Sigmoid colon (tissue), 7 donors: ENCODE measurements around the gene SLC25A24. TPM values are rescaled to one million over a fixed set of nuclear protein-coding genes. Genes with fewer than 3 reads are reported as not detected.
"Not testable (repeated sequence)": the region's sequence is repeated elsewhere in the genome, so short reads cannot be mapped to it uniquely, and the experiment has no call there.

Experiments used
- DNase-seq: peaks from one replicate; pipeline ENCODE4 v3.0.0-alpha.2; 2019
- H3K27ac ChIP-seq, 4 donors: fragments of 200-600 bp; sonication (generic); one replicate each; pipeline ENCODE4 v1.5.1; 2016 to 2019; ENCODE audit warnings: mild to moderate bottlenecking in 1 of 4
- H3K27me3 ChIP-seq, 3 donors: fragments of 200-600 bp; sonication (generic); one replicate each; pipeline ENCODE4 v1.5.1; 2019; ENCODE audit warnings: mild to moderate bottlenecking in 1 of 3
- H3K36me3 ChIP-seq, 4 donors: fragments of 200-600 bp; sonication (generic); one replicate each; pipeline ENCODE4 v1.5.1; 2016 to 2019
- H3K4me1 ChIP-seq, 4 donors: fragments of 200-600 bp; sonication (generic); one replicate each; pipeline ENCODE4 v1.5.1; 2017 to 2019
- H3K4me3 ChIP-seq, 4 donors: fragments of 200-600 bp; sonication (generic); one replicate each; pipeline ENCODE4 v1.5.1; 2017 to 2019; ENCODE audit warnings: mild to moderate bottlenecking in 2 of 4, moderate library complexity in 1 of 4
- H3K9me3 ChIP-seq, 4 donors: fragments of 200-600 bp in 3 of 4; sonication (generic) in 3 of 4; one replicate each; pipeline versions ENCODE4 v1.5.1 to v1.6.1; 2013 to 2019
- EP300 ChIP-seq, 4 donors: sonication (generic); formaldehyde crosslinking; IDR thresholded peaks; one replicate each; pipeline ENCODE4 v1.6.1; 2017; ENCODE audit warnings: antibody characterized with exemption in 4 of 4
- POLR2A ChIP-seq, 2 donors: fragments of 450-650 bp; IDR thresholded peaks; one replicate each; pipeline ENCODE4 v1.6.1; 2016; ENCODE audit warnings: antibody characterized with exemption in 2 of 2, mild to moderate bottlenecking in 2 of 2, moderate library complexity in 2 of 2
- POLR2AphosphoS5 ChIP-seq, 4 donors: sonication (generic); formaldehyde crosslinking; IDR thresholded peaks; one replicate each; pipeline ENCODE4 v1.6.1; 2017; ENCODE audit warnings: antibody characterized with exemption in 4 of 4
- WGBS, 2 donors: extraction: QIAGEN DNeasy Blood & Tissue Kit; methylation state at CpG; one replicate each; pipeline ENCODE4 v1.1.7; 2013; 5-methylcytosine and 5-hydroxymethylcytosine counted together
- intact Hi-C: fragments of 100-400 bp; cut with DNase I; formaldehyde crosslinking; loops from one replicate; pipeline ENCODE4 v1.15.1; 2023
- polyA plus RNA-seq, 3 donors: library from polyadenylated mRNA; stranded (reverse); fragments of 200-250 nt; gene quantifications; one replicate each; pipeline ENCODE4 v1.2.3, GENCODE V29; 2013
- total RNA-seq, 4 donors: library from RNA; depleted of rRNA; stranded (reverse); fragments of >200 nt; gene quantifications; one replicate each; pipeline ENCODE4 v1.1.0, GENCODE V29; 2016
- TF ChIP-seq, protein P1 (sequence below), 4 experiments: fragments of 450-650 bp in 3 of 4; fragments of 200-600 bp in 1 of 4; IDR thresholded peaks; one replicate each; pipeline ENCODE4 v1.5.1; 2016 to 2019; ENCODE audit warnings: antibody characterized with exemption in 4 of 4, mild to moderate bottlenecking in 3 of 4, moderate library complexity in 2 of 4
- donor health status: healthy with polysubstance abuse.
- donor health status: Bipolar disorder and iron deficiency.
- donor health status: healthy.

The SLC25A24 gene
- total and polyA plus RNA-seq, 7 donors: 20.2 to 47.6 (median 28.5) TPM

DNA sequence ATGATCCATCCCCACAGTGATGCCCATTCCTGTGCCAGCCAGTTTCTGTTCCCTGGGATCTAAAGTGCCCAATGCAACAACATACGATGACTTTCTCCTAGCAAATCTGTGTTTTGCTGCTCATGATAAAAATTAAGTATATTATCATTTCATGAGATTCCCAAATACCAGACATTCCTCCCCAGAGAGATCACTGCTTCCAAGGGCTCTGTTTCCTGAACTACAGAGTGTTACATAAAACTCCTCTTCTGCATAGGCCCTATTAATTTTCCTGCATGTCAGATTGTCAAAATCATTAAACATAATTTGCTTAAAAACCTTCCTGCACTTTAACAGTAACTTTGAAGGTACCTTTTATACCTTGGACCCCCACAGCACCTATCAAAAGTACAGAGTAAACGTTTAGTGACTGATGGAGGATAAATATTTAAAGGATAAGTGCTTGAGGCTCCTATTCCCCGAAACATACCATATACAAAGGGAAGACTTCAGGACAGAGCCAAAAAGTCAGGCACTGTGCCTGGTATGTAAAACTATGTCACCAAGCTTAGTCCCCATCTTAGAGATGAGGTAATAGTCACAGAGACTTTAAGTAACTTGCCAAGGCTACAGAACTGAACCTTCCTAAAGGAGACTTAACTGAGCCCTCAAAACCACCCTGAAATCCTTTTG lies 50.2 kb downstream of the SLC25A24 start:
- intact Hi-C loops: no loop called here
- Histone ChIP-seq H3K4me3 (no peak overlapping the region), H3K27me3 (no peaks in the 10 kb centered on the region), H3K27ac (no peak overlapping the region), H3K4me1 (peaks cover 0 to 5% (median 5%) of the 10 kb centered on the region in 4 donors), H3K36me3 (peaks cover 6 to 78% (median 28%) of the 10 kb centered on the region in 4 donors), H3K9me3 (peaks cover 0 to 2% (median 0%) of the 10 kb centered on the region in 4 donors)
- no peak for DNase-seq
- TF ChIP-seq POLR2AphosphoS5 (IDR thresholded peaks at IDR 0.05): no peak
- TF ChIP-seq, protein P1, sequence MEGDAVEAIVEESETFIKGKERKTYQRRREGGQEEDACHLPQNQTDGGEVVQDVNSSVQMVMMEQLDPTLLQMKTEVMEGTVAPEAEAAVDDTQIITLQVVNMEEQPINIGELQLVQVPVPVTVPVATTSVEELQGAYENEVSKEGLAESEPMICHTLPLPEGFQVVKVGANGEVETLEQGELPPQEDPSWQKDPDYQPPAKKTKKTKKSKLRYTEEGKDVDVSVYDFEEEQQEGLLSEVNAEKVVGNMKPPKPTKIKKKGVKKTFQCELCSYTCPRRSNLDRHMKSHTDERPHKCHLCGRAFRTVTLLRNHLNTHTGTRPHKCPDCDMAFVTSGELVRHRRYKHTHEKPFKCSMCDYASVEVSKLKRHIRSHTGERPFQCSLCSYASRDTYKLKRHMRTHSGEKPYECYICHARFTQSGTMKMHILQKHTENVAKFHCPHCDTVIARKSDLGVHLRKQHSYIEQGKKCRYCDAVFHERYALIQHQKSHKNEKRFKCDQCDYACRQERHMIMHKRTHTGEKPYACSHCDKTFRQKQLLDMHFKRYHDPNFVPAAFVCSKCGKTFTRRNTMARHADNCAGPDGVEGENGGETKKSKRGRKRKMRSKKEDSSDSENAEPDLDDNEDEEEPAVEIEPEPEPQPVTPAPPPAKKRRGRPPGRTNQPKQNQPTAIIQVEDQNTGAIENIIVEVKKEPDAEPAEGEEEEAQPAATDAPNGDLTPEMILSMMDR (IDR thresholded peaks at IDR 0.05): no peak
- no peak for TF ChIP-seq EP300 (IDR thresholded peaks at IDR 0.05)
- TF ChIP-seq POLR2A (IDR thresholded peaks at IDR 0.05): no peak
- WGBS, 2 donors: 78% methylated on average over 3 of the region's 3 CpGs

DNA sequence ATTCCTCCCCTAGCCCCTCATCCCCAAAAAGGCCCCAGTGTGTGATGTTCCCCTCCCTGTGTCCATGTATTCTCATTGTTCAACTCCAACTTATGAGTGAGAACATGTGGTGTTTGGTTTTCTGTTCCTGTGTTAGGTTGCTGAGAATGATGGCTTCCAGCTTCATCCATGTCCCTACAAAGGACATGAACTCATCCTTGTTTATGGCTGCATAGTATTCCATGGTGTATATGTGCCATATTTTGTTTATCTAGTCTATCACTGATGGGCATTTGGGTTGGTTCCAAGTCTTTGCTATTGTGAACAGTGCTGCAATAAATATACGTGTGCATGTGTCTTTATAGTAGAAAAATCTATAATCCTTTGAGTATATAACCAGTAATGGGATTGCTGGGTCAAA lies 55.6 kb downstream of the SLC25A24 start:
- H3K4me1 ChIP-seq, H3K27me3 ChIP-seq, H3K27ac ChIP-seq, H3K9me3 ChIP-seq, DNase-seq, intact Hi-C loops, H3K4me3 ChIP-seq: not testable (repeated sequence)
- H3K36me3 ChIP-seq: peaks cover 6 to 78% (median 24%) of the 10 kb centered on the region in 4 donors
- WGBS, 2 donors: 89 to 96% methylated on average over 1 of the region's 1 CpG

DNA sequence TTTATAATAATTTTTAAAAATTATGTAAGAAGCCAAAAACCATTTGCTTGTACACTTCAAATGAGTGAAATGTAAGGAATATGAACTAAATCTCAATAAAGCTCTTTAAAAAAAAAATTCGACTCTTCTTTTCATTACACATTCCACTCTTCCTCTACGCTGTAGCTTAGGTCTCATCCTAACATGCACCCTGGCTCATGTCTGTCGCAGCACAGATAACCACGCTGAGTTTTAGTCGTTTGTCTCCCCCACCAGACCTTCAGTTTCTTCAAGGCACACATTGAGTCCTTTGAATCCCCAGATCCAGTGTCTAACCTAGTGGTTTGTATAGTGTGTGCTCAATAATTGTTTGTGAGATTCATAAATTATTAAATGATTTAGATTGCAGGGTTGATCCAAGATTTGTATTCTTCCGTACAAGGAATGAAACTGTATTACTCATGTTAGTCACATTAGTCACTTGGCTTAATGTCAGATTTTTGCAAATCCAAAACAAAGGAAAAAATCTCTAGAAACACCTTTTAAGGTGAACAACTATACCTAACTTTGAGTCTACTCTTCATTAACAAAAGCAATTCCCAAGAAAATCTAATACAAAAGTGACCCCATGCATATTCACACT lies 57.3 kb downstream of the SLC25A24 start:
- intact Hi-C loops: no loop called here
- no peaks in the 10 kb centered on the region for H3K4me1 ChIP-seq
- no peak overlapping the region for H3K4me3 ChIP-seq
- TF ChIP-seq POLR2AphosphoS5 (IDR thresholded peaks at IDR 0.05) (no peak), EP300 (IDR thresholded peaks at IDR 0.05) (no peak), POLR2A (IDR thresholded peaks at IDR 0.05) (no peak)
- TF ChIP-seq, protein P1 (IDR thresholded peaks at IDR 0.05): no peak
- H3K36me3 ChIP-seq: peaks cover 7 to 78% (median 22%) of the 10 kb centered on the region in 4 donors
- H3K9me3 ChIP-seq: peaks cover 0 to 2% (median 0%) of the 10 kb centered on the region in 4 donors
- DNase-seq: no peak
- H3K27me3 ChIP-seq: no peaks in the 10 kb centered on the region
- 93 to 95% methylated on average over 6 of the region's 6 CpGs for WGBS, 2 donors
- no peak overlapping the region for H3K27ac ChIP-seq

DNA sequence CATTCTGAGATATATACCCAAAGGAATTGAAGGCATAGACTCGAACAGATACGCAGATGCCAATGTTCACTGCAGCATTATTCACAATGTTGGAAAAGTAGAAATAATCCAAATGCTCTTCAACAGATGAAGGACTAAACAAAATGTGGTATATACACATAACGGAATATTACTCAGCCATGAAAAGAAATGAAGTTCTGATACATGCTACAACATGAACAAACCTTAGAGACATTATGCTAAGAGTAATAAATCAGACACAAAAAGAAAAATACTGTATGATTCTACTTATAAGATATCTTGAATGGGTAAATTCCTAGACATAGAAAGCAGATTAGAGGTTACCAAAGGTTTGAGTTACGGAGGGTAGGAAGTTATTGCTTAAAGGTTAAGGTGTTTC lies 57.9 kb downstream of the SLC25A24 start:
- Histone ChIP-seq H3K27ac (no peak overlapping the region), H3K36me3 (peaks cover 8 to 78% (median 16%) of the 10 kb centered on the region in 4 donors), H3K4me1 (no peaks in the 10 kb centered on the region), H3K27me3 (no peaks in the 10 kb centered on the region), H3K4me3 (no peak overlapping the region), H3K9me3 (peaks cover 0 to 2% (median 0%) of the 10 kb centered on the region in 4 donors)
- WGBS, 2 donors: 96% methylated on average over 4 of the region's 4 CpGs
- no peak for DNase-seq
- intact Hi-C loops: no loop called here
- no peak for TF ChIP-seq POLR2AphosphoS5 (IDR thresholded peaks at IDR 0.05)
- TF ChIP-seq EP300 (IDR thresholded peaks at IDR 0.05): no peak
- TF ChIP-seq POLR2A (IDR thresholded peaks at IDR 0.05): no peak
- TF ChIP-seq, protein P1 (IDR thresholded peaks at IDR 0.05): no peak

DNA sequence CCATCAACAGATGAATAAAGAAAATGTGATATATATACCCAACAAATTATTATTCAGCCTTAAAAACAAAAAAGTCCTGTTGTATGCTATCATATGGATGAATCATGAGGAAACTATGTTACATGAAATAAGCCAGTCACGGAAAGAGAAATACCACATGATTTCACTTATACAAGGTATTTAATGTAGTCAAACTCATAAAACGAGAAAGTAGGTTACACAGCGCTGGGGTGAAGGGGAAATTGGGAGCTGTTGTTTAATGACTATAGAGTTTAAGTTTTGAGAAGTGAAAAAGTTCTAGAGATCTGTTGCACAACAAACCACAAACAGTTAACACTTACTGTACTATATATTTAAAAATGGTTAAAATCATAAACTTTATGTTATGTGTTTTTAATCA lies 58.5 kb downstream of the SLC25A24 start:
- H3K27ac ChIP-seq: no peak overlapping the region
- no peak overlapping the region for H3K4me3 ChIP-seq
- no peaks in the 10 kb centered on the region for H3K4me1 ChIP-seq
- DNase-seq: no peak
- H3K9me3 ChIP-seq: peaks cover 0 to 2% (median 0%) of the 10 kb centered on the region in 4 donors
- no peaks in the 10 kb centered on the region for H3K27me3 ChIP-seq
- peaks cover 7 to 79% (median 12%) of the 10 kb centered on the region in 4 donors for H3K36me3 ChIP-seq
- intact Hi-C loops: no loop called here
- no peak for TF ChIP-seq EP300 (IDR thresholded peaks at IDR 0.05)
- TF ChIP-seq POLR2A (IDR thresholded peaks at IDR 0.05): no peak
- TF ChIP-seq, protein P1 (IDR thresholded peaks at IDR 0.05): no peak
- no peak for TF ChIP-seq POLR2AphosphoS5 (IDR thresholded peaks at IDR 0.05)
- WGBS, 2 donors: 85 to 89% methylated on average over 3 of the region's 3 CpGs
